DMS114 treated with DMSO at 0.1 percent for 48 hours (cell line): ENCODE data around the gene XPNPEP1.

ENCODE experiments used
- DNase-seq: peaks from one replicate; lab custom pipeline; 2025; ENCODE audit not compliant: unreplicated experiment; lab: John Stamatoyannopoulos, UW

The XPNPEP1 gene

DNA sequence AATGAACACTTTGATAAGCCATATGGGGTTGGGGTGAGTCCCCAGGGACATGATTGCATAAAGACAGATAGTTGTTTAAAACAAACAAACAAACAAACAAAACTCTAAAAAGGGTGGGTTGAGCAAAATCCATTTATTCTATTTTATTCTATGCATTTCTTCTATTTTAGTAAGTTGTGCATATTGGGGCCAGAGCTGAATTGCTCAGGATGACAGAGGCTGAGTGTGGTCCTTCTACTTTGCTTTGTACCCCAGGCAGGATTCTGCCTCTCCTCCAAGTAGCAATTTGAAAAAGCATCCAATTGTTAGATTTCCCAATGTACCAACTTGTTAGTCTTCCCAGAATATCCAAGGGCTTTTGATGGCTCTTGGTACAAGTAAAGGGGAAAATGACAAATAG is 29.2 kb upstream of the XPNPEP1 start:
- DNase-seq, result no peak

DNA sequence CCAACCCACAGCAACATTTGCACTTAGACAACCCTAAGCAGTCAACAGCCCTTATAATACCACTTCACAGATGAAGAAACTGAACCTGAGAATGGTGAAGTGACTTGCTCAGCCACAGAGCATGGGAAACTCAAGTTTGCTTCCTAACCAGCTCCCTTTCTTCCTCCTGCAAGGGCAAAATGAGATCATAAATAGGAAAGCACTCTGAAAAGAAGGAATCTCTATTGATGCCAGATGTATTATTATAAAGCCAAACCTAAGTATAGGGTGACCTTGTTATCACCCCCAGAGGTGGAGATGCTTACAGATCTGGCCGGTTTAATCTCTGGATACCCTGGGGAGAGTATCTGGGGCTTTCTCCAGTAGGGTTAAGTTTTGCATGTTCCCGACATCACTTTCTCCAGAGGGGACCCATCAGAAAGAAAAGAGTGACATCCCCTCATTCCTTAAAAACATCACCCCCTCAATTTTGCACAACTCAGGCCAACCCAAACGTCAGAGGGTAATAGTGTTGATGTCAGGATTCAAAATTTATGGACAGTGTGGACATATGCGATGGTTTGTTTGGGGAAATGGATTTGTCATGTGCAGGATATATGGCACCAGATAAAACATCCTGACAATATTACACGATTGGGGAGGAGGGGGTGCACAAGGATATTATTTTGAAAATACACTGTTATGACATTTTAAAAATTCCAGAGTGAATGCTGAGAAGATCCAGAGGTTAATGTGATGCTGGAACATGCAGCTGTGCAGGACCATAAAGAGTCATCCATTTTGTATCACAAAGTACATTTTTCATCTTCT is 24.0 kb upstream of the XPNPEP1 start:
- DNase-seq, result no peak

DNA sequence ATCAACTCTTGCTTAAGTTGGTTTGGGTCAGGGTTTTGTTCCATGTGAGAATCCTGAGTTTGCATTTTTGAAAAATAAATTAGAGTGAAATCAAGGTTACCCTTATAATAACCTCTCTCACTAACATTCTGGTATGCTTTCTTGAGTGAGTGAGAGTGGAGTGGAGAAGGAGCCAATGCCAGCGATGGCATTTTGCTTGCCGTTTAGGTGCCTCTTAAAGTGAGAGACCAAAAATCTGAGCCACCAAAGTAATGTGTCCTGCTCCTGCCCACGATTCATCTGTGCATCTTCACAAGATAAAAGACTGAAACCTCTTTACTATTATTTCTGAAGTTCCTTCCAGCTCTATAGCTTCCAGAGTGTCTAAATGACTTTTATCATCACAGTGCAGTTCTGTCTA is 23.4 kb upstream of the XPNPEP1 start:
- no peak for DNase-seq

DNA sequence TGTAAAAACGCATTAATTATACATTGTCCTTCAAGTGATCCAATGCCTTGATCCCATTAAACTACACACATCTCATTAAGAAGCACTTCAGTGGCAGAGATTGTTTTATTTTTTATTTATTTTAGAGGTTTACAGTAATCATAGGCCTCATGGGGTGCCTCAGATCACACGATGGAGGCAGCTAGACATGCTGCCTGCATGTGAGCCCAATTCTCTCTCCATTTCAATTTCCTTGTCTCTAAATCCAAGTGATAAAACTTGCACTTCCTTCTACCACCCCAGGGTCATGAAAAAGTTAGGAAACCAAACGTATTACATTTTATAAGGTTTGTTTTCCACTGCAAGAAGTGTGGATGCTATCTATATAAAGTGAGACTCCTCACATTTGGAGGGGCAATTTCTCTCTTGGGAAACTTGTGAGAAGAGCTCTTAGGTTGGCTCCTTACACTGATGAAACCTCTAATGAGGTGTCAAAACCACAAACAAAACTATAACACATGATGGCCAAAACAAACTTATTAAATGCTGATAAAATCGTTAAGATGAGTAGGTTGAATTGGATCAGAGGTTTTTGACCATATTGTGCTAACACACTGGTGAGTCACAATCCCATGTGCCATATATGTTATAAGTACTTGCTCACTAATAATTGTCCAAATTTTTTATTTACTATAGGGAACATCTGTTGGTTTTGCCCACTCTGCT is 22.3 kb upstream of the XPNPEP1 start:
- no peak for DNase-seq

DNA sequence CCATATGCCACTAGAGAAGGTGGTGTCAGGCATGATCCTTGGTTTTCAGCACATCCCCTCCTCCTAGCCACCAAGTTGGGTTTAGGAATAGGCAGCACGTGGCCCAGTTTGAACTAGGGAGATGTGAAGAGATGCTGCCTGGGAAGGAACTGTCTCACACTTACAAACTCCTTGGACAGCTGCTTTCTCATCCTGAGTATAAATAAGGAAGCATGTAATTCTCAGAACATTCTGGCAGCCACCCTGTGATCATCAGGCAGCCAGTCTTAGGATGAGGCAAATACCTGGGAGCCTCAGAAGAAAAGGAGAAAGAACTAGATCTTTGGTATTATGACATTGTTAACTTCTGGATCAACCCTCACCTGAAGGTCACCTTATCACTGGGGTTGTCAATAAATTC is 21.3 kb upstream of the XPNPEP1 start:
- no peak for DNase-seq

DNA sequence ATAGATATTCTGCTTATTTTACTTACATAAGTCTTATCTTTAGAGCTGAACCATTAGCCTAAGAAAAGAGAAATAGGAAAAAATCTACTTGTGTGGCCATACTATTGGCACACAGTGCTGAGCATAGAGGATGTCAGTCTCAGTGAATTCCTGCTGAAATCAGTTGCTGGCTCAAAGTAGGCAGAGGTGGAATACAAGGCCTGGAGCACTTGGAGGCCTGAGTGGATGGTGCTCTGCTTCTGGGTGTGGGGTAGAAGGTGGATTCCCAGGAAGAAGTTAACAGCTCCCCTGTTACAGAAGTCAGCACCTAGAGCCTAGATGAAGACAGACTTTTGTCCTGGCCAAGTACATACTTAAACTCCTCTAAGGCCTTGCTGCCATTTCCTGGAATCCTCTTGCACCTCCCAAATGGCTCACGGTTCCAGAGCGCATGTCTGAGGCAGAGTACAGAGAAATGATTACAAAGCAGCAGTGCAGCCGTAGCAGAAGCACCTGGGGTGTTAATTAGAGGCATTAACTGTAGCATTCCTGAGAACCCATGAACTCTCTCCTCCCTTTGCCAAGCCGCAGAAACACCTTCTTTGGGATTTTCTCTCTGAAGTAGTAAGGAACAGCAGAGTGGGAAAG is 18.0 kb upstream of the XPNPEP1 start:
- no peak for DNase-seq

DNA sequence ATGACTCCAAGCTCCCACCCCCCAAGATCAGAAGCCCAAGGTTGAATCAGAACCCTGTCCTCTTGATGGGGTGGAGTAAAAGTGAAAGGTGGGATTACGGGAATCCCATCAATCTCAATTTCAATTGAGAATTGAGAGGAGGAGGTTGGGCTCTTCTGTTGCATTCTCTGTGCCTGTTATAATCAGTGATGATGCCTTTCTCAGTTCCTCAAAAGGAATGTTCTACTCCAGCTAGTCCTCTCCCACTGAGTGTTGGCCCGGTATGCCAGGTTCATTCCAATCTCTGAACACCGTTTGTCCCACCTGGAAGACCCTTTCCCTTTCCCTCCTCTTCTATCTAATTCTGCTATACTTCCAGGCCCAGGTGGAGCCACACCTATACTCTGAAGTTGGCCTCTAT is 17.2 kb upstream of the XPNPEP1 start:
- DNase-seq, result no peak

DNA sequence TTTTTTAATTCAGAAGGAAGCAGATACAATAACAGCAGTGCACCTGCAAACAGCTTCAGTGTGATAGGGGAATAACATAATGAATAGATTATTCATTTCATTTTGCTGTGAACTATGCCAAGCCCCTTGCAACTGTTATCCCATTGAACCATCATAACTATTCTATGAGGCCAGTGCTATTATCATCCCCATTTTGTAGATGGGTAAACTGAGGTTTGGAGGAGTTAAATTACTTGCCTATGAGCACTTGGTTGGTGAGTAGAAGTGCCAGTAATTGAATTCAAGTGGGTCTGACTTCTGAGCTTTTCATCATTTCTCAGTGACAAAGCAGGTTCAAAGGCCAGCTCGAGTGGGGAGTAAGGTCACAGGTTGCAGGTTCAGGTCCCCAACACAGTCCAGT is 16.8 kb upstream of the XPNPEP1 start:
- DNase-seq, result no peak

DNA sequence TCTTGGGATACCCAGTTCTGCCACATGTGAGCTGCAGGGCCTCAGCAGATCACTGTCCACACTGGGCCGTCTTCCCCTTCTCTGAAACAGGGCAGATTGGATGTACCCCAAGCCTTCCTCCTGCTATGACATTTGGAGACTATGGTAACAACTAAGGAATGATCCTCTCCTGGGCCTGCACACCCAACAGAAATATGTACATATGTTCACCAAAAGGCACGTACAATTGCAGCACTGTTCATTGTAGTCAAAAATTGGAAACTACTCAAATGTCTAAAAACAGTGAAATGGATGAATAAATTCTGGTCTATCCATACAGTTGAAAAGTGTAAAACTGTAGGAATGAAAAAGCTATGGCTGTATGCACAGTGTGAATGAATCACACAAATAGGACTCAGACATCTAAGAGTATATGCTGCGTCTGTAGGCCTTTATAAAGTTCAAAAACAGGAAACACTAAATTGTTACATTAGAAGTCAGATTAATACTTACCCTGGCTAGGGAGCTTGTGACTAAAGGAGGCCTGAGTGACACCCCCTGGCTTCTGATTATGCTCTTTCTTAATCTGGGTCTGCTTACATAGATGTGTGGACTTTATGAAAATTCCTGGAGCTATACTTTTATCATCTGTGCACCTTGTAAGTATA is 16.1 kb upstream of the XPNPEP1 start:
- DNase-seq, result no peak

DNA sequence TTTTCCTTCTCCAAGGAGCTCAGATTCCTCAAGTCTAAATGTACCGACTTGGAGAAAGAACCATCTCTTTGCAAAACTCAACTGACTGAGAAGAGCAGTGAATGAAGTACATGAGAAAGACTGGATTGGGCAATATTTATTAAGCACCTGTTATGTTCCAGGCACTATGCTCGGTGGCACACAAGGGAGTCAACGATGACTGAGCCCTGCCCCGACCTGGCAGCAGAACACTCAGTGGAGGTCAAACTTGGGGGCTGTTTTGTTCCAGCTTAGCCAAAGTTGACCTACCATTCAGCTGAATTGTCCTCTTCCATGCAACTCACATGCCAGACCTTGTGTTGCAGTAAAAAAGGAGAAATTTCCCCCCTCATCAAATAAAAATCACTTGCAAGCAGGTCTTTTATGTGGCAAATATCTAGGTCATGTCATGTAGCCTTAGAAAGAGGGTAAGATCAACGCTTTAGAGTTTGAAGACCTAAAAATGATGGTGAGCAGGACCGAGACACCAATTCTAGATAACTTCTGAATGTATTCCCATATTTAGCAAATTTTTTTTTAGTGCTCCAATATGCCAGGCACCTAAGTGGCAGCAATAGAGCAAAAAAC is 14.3 kb upstream of the XPNPEP1 start:
- no peak for DNase-seq

DNA sequence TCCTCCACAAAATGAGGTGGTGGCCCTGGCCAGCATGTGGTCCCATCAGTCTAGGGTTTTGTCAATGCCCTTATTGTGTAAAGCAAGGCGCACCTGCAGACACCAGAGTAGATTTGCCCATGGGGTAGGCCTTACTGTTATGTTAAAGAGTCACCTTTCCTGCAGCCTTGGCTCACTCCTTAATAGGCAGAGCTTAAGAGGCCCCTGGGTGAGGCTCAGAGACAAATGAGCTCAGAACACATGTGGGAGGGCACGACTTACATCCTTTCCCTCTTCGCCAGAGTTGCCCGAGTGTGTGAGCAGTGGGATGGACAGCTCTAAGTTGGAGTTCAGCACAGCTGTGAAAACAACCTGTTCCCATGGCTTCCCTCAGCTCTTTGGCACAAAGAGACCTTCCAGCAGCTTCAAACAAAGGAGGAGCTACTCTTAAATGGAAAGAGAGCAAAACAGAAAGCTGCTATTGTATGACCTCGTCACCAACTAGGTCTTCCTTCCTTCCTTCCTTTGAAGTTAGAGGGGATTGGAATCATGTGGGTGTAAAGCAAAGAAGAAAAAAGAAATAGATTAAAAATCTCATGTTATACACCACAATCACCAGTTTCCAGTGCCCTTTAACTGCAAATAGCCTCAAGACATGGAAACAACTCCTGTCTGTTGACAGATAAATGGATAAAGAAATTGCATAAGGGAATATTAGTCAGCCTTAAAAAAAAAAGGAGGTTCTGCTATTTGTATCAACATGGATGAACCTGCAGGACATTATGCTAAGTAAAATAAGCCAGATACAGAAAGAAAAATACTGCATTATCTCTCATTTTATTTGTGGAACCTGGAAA is 11.9 kb upstream of the XPNPEP1 start:
- no peak for DNase-seq

DNA sequence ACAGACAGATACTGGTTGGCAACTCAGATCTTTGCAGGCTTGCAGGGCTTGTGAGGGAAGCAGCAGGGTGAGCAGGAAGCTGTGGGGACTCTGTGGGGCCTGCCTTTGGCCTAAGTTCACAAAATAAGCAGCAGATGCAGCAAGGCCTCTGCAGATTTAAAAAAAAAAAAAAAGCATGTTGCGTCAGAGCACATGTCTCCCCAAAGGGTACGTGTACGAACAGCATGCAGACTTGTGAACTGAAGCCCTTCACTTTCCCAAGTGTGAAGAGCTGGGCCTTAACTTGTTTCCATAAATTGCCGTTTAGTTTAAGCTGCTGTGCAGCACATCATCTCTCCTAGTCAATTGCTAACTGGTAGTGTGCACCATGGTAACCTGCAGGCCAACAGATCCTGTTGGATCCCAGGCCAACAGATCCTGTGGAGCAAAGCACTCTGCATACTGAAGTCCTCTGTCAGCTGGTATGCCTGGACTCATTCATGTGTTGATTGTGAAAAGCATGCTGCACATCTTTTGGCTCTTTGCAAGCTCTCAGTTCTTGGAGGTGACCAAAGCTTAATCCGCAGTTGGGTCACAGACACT is 10.8 kb upstream of the XPNPEP1 start:
- DNase-seq, result no peak

DNA sequence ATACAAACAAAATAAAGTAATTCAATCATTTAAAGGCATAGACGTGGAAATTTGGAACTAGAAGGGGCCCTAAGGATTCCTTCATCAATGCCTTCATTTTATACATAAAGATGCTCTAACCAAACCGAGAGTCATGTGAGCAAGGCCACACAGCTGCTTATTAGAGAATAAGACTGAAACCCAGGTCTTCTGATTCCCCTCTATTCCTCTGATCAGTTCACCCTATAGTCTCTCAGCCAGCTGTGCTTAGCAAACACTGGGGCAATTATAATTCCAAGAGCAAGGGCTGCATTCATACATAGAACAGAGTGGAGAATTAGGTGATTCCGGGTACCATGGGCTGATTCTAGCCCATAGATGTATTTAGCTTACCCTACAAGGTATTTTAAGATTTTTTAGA is 9.7 kb upstream of the XPNPEP1 start:
- no peak for DNase-seq

DNA sequence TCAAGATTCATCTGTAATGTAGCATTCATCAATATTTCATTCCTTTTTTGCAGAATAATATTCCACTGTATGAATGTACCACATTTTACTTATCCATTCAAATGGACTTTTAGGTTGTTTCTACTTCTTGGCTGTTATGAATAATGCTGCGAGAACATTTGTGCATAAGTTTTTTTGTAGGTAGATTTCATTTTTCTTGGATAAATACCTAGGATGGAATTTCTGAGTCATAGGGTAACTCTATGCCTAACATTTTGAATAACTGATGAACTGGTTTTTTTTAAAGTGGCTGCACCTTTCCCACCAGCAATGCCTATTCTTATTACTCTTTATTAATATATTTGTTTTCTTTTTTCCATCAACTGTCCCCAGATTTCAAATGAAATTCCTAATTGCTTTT is 9.1 kb upstream of the XPNPEP1 start:
- no peak for DNase-seq

DNA sequence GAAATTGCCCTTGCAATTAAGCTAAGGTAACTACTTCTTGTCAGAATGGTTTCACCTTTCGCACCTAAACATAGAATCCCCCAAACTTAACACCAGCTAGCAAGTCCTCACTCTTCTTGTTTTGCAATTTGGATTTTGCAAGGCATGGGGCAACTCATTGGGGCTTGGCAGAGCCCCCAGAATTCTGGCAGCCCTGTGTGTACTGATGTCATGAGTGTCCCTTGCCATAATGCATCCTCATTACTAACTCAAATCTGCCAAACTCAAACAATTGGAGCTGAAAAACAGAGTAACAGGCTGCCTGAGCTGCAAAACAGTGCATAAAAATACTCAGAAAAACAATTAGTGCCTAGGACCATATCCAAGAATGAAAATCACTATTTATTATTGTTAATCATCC is 7.9 kb upstream of the XPNPEP1 start:
- no peak for DNase-seq

DNA sequence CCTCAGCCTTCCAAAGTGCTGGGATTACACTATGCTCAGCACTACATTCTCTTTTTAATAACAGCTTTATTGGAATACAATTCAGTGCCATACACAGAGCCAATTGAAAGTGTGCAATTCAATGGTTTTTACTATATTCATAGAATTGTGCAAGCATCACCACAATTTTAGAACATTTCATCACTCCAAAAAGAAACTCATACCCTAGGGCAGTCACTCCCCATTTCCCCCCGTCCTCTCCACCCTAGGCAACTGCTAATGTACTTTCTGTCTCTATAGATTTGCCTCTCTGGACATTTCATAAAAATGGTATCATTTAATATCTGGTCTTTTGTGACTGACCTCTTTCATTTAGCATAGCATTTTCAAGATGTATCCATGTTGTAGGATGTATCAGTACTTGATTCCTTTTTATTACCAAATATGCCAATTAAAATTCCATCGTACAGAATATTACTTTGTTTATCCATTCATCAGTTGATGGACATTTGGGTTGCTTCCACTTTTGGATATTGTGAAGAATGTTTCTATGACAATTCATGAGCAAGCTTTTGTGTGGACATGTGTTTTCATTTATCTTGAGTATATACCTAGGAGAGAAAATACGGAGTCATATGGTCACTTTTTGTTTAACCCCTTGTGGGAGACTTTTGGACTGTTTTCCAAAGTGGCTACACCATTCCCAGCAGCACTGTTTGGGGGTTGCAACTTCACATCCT is 6.3 kb upstream of the XPNPEP1 start:
- DNase-seq, result no peak

DNA sequence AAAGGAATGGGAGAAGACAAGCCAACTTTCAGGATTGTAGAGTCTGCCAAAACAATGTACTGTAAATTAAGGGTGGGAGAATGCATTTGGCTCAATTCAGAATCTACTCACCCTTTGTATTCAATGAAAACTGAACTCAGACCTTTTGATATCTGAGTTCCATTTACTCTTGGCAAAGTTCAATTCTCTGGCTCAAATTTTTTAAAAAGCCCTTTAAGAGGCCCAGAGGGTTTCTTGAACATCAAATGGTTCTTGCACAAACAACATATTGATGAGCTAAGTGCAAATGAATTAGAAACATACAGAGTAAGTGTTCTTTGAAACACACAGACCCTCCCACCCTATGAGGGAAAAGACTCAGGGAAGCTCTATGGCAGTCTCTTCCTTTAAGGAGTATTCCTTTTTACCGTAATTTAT is 5.2 kb upstream of the XPNPEP1 start:
- DNase-seq, result no peak

DNA sequence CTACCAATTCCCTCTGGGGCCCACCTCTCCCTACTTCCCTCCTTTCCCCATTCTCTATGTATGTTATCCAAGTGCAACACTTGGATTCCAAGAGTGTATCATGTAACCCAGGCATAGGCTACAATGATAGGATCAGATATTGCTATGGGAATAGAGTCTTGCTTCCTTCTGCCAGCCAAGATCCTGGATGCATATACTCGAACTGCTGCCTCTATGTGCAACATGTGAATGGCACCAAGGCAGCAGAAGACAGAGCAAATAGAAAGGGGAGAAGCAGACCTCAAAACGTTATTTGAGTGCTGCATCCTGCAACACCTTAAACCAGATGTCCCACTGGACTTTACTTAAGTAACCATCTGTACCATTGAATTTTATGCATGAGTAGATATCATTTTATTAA is 3.5 kb upstream of the XPNPEP1 start:
- DNase-seq, result no peak

DNA sequence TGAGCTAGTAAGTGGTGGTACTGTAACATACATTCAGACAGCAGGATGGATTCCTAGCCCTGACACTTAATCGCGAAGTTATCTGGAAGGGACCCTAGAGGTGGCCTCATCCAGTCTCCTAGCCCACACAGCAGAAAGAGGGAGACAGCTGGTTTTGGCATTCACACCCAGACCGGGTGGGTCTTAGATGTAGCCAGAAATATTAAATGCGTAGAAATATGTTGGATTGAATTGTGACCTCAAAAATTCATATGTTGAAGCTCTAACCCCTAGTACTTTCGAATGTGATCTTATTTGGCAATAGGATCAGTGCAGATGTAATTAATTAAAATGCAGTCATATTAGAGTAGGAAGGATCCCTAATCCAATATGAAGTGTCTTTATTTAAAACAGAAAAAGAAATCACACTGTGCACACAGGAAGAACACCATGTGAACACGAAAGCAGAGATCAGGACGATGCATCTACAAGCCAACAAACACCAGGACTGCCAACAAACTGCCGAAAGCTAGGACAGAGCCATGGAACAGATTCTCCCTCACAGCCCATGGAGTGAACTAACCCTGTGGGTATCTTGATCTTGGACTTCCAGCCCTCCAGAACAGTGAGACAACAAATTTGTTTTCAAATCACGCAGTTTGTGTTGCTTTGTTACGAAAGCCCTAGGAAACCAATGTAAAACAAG is 2.9 kb upstream of the XPNPEP1 start:
- DNase-seq, result no peak
